GM19099 (cell line): ENCODE measurements around the gene CCNY.

Experiments
- POLR2A ChIP-seq: IDR thresholded peaks from 3 replicates; pipeline ENCODE4 v1.6.1; 2011; ENCODE audit warnings: low read depth; ENCODE audit not compliant: insufficient read length; ENCODE audit errors: extremely low read depth

Gene CCNY

DNA sequence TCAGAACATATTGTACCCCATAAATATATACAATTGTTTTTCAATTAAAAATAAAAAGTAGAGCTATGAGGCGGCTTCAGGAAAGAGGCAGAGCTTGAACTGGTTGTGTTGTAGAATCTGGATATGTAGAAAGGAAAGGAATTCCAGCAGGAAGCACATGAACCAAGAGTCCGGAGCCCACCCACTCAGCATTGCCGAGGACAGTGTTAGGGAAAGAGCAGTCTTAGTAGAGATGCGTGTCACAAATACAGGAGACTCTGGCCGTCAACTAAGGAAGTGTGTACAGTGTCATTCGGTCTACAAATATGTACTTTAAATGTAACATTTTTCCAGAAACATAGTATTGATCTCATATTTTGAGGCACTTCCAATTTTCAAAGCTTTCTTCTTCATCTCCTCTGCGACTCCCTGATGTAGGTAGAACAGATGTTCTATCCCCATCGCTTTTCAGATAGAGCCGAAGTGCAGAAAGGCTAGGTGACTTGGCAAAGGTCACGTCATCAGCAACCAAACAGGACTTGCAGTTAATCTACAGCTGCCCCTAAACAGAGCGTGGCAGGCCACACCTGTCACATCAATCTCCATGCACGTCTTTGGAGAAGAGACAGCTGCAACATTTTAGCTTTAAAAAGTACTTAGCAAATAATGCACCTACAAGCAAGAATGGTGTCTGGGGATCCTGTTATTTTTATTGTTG lies 243.6 kb downstream of the CCNY start:
- TF ChIP-seq POLR2A = no peak

DNA sequence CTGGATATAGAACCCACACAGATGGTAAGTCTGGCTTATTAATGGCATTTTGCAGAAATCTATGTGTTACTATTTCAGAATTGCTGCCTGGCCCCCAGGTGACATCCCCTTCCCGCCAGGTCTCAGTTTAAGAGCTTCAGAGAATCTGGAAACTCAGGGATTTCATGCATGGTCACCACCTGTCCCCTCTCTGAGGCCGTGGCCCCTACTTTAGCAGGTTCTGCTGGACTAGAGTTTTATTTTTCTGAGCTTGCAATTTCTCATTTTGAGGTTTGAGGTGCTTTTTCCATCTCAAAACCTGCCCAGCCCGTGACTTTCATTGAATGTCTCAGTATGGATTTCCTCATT lies 244.1 kb downstream of the CCNY start:
- TF ChIP-seq POLR2A = no peak

DNA sequence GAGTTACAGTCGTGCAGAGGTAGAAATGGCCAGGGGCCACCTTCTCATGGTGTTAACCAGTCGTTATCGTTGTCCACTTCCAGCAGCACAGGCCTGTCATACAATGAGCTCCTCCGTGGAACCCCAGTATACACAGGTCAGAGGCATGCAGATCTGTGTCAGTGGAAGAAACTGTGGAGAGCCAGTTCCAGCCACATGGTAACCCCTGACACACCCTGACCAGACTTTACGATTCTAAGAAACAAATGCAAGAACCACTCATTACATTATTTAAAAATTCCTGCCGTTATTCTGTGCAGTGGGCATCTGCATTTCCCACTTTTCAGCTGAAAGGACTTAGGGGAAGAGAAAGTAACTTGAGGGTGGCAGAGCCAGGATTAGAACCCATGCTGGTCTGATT lies 245.3 kb downstream of the CCNY start:
- TF ChIP-seq POLR2A = no peak

DNA sequence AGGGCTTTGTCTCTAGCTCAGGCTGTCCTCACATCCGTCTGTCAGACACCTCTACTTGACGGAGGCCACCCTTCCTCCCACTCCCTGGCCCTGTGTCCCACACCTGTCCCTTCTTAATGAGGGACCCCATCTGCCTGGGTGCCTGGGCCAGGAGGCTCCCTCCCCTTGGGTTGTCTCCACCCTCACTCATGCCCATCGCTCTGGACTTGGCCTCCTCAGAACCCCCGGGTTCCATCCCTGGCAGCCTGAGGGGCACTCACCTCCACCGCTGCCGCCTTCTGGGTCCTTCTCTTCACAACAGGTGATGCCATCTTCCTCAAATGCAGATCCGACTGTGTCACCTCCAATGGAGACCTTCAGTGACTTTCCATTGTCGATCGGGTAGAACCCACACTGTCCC lies 248.6 kb downstream of the CCNY start:
- TF ChIP-seq POLR2A = no peak

DNA sequence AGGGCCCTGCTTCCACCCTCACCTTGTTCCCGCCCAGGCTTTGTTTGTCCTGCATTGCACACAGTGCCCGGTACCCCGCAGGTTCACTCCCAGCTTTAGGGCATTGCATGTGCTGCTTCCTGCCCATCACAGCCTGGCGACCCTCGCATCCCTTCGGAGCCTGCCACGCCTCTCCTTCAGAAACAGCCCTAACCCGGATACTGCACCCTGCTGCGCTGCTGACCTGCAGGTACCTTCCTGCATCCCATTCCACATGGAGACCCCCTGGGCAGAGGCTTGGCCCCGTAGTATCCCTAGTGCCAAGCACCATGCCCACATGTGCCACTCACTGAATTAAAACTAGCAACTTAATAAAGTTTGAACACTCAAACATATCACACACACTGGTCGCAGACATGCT lies 249.0 kb downstream of the CCNY start:
- no peak for TF ChIP-seq POLR2A

DNA sequence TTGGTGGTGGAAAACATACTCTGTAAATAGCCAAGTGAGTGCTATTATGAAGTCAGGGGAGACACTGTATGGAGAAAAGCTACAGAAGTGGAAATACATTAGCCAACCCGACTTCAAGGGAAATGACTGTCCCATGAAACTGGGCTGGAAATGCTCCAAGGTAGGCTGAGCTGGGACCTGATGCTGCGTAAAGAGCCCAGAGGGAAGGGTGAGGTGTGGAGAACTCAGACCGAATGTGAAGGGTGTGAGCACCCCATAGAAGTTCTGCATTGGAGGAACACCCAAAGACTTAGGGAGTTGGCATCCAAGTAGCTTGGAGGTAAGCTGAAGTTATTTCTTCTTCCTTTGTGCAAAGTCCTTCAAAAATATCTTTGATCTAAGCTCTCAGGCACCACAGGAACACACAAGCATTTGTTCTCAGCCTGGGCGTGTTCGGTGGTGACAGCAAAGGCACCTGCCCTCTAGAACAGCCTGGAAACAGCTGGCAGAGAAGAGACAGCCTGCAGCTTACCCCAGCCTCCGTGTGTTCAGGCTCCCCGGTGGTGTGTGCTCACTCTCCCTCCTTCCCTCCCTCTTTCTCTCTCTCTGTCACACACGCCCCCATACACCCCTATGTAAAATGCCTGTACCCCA lies 249.7 kb downstream of the CCNY start:
- no peak for TF ChIP-seq POLR2A

DNA sequence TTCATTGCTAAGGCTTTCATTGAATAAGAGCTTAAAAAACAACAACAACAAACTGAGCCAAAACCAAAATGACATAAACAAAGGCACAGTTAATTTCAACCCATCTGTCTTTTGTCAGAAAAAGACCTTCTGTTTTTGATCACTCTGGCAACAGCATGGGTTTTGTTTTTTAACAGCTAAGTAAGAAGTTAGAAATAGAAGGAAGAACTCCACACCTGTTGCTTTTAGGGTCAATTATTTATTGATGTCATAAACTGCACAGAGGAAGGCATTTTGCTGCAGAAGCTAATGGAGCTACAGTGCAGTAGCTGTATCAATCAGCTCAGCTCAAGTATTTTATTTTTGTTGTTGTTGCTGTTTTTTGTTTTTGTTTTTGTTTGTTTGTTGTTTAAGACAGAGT lies 252.5 kb downstream of the CCNY start:
- TF ChIP-seq POLR2A = no peak

DNA sequence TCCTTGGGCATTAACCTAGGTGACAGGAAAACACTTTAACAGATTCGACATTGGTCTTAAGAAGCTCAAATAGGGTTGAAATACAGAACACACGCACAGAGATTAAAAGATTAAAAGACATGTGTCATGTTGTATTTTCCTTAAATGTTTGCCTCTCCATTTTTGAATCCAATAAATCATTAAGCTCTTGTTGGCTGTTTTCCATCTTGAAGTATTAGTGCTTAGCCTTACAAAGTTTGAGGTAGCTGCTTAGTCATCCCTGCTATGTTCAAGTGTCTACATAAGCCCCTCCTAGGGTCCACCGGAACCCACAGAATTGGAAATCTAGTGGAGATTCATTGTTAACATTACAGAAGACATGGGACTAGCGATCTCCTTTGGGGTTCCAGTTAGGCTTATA lies 256.1 kb downstream of the CCNY start:
- no peak for TF ChIP-seq POLR2A

DNA sequence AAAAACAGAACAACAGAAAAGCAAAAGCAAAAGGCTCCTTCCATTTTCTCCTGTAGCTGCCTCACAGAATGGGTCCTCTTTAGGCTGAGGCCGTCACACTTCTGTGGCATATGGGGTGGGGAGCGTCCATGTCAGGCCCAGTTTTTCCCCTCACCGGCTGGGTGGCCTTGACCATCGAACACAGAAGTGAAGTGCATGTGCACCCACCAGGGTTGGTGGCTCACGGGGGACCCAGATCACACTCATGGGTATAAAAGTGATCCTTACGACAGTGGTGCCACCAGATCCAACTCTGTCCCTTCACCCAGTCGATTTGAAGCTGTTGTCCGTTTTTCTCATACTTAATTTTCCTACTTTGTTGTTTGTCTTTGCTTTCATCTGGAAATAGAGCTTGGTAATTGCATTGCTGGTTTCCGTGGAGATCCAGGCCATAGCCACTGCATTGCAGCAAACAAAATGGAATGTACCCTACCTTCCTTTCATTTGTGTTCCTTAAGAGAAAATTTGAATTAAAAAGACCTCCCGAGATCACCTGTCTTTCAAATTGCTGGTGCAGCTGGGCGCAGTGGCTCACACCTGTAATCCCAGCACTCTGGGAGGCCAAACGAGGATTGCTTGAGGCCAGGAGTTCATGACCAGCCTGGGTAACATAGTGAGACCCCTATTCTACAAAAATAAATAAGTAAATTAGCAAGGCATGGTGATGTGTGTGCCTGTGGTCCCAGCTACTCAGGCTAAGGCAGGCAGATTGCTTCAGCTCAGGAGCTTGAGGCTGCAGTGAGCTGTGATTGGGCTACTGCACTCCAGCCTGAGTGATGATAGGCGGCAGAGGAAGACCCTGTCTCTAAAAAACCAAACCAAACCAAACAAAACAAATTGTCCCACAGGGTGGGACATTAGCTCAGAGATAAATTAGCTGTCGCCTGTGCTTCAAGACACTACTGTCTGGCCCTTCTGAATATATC lies 258.1 kb downstream of the CCNY start:
- TF ChIP-seq POLR2A = no peak

GRCh38 chr10:35595106-35595505 lies 258.8 kb downstream of the CCNY start:
- TF ChIP-seq POLR2A = no peak

GRCh38 chr10:35598379-35598778 lies 262.1 kb downstream of the CCNY start:
- TF ChIP-seq POLR2A = no peak

GRCh38 chr10:35600193-35600592 lies 263.9 kb downstream of the CCNY start:
- TF ChIP-seq POLR2A = no peak

DNA sequence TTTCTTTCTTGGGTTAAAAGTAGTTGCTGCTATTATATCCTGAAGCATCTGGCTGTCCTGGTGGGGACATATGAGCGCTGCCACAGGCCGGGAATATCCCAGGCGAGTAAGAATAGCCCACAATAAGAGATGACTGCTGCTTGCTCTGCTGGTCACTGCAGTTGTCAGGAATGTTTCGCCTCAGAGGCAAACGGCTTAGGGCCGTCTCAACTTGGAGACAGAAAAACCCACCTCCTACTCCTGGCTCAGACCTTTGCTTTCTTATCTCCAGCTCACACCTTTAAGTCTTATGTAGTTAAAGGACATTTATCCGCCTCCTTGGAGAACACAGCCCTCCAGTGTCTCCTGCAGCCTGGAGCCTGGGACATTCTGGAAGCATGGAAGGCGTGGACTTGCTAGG lies 268.9 kb downstream of the CCNY start, which contains the start of gene GJD4:
Gene GJD4, plus strand, starts transcription at position 151 of the 400 bp plus-strand sequence. Its CDS starts 227 bp downstream, at position 378.
- no peak for TF ChIP-seq POLR2A

DNA sequence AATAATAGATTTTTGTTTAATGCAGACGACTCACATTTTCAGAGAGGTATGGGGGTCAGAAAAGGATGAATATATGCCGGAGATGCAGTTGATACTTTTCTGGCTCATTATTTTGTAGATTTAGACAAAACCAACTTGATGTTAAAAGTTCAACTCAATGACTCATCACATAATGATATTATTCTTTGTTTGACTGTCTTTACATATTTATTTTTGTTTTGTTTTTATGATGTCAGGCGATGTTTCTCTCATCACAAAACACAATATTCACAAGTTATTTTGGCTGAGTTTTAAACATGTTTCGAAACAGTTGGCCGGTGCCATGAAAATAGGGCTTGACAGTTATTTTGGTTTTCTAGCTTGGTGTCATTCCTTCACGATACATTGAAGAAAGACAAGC lies 270.1 kb downstream of the CCNY start:
- no peak for TF ChIP-seq POLR2A

DNA sequence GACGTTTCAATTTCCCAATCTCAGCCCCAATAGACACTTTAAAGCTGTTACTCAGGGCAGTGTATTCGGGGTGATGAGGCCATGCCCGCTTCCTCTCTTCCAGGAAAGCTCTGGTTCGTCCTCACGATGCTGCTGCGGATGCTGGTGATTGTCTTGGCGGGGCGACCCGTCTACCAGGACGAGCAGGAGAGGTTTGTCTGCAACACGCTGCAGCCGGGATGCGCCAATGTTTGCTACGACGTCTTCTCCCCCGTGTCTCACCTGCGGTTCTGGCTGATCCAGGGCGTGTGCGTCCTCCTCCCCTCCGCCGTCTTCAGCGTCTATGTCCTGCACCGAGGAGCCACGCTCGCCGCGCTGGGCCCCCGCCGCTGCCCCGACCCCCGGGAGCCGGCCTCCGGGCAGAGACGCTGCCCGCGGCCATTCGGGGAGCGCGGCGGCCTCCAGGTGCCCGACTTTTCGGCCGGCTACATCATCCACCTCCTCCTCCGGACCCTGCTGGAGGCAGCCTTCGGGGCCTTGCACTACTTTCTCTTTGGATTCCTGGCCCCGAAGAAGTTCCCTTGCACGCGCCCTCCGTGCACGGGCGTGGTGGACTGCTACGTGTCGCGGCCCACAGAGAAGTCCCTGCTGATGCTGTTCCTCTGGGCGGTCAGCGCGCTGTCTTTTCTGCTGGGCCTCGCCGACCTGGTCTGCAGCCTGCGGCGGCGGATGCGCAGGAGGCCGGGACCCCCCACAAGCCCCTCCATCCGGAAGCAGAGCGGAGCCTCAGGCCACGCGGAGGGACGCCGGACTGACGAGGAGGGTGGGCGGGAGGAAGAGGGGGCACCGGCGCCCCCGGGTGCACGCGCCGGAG lies 271.4 kb downstream of the CCNY start:
- TF ChIP-seq POLR2A = no peak

- TF ChIP-seq POLR2A = no peak
These were observed 272.0 kb downstream of the CCNY start for GRCh38 chr10:35608328-35608672.

DNA sequence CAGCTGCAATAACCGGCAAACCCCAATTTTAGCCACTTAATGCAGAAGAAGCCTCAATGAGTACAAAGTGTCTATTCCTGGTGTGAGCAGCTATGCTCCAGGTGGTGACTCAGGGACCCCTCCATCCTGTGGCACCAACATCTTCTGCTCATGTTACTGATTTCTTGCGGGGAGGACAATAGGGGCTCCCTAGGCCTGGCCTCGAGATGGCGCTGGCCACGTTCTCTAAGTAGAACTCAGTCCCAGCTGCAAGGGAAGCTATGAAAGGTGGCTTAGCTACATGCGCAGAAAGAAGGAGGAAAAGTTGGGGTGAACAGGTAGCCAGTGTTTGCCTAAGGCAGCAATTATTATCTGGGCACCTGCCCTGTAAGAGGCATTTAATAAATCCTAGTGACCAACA lies 275.4 kb downstream of the CCNY start:
- TF ChIP-seq POLR2A = no peak
